NCI-H1417 (cell line): ENCODE results near the gene MYL3.
"Not testable (repeated sequence)": the region's sequence is repeated elsewhere in the genome, so short reads cannot be mapped to it uniquely, and the experiment has no call there.

ENCODE experiments used
- DNase-seq, 3 experiments: peaks; one replicate each; lab custom pipeline; 2025; lab: John Stamatoyannopoulos, UW

The MYL3 gene

DNA sequence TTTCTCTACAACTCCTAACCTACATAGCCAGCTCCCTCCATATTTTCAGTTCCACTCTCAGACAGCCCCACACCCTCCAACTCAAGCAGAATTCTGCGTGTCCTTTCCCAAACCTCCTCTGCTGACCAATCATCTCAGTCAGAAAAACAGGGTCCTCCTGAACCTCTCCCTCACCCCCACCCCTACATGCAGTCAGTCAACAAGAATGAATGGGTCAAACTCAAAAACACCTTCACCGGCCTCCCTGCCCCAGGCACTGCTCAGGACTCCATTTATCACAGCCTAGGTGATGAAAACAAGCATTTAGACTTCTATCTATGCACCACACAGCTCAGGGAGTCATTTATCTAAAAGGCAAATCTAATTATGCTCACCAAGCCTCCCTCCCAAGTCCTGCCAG is 32.4 kb downstream of the MYL3 start:
- no peak for DNase-seq

DNA sequence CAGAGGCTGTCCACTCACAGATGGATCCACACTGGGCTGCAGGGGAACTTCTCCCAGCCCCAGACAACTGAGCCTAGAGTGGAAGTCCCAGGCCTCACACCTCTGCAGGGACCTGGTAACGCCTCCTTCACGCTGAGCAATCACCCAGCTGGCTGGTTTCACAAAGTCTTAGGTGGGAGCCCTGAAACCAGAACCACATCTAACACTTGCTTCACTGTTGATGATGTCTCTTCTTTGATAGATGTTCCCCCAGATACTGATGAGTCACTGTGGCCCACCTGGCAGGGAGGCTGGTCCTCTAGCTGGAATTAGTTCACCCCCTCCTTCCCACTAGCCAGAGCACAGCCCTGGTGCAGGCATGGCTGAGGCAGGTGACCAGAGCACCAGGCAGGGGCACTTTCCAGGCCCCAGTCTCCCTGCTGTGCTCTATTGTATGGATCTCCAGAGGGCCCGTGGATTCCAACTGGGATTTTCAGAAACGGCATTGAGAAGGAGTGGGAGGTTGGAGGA is 33.5 kb downstream of the MYL3 start:
- peak in 1 of 3 experiments; percentile 1 for DNase-seq

DNA sequence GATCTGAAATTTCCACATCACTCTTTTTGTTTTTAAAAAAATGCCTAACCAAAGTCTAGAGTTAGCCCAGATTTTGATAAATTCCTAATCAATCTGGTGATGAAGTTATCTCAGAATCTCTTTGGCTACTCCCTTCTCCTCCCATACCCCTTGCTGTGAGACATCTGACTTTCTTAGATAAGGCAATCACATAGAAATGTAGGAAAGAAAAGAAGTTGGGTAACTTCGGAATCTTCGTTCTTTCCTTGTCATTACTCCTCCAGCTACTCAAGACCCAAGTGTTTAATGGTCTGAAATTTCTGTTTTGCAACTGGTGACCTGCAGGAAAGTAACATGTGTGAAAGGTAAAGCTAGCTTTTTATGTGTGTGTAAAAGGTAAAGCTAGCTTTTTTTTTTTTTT is 37.8 kb downstream of the MYL3 start:
- DNase-seq: no peak

DNA sequence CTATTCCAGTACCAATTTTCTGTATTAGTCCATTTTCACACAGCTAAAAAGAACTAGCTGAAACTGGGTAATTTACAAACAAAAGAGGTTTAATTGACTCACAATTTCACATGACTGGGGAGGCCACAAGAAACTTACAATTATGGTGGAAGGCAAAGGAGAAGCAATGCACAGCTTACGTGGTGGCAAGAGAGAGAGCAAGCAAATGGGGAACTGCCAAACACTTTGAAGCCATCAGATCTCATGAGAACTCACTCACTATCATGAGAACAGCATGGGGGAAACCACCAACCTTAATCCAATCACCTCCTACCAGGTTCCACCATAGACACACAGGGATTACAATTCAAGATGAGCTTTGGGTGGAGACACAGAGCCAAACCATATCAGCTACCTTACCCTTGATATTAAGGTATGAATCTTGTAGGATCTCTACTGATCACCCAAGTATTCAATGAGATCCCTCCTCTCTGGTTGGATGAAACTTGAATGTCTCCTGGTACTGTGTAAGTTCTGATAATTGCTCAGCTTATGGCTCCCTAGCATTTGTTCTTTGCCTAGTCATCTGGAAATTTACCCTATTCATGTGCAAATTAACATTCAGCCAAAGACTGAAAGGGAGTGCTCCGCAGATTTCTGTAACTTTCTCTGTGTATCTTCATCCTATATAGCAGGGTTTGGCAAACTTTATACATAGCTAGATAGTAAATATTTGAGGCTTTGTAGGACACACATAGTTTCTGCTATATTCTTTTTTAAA is 38.9 kb downstream of the MYL3 start:
- no peak for DNase-seq

DNA sequence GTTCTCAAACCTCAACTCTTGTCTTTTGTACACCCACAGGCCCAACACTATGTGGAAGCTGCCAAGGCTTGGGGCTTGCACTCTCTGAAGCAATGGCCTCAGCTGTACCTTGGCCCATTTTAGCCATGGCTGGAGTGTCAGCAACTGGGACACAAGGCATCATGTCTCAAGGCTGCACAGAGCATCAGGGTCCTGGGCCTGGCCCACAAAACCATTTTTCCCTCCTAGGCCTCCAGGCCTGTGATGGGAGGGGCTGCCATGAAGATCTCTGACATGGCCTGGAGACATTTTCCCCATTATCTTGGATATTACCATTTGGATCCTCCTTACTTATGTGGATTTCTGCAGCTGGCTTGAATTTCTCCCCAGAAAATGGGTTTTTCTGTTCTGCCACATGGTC is 39.9 kb downstream of the MYL3 start:
- not testable (repeated sequence) for DNase-seq

DNA sequence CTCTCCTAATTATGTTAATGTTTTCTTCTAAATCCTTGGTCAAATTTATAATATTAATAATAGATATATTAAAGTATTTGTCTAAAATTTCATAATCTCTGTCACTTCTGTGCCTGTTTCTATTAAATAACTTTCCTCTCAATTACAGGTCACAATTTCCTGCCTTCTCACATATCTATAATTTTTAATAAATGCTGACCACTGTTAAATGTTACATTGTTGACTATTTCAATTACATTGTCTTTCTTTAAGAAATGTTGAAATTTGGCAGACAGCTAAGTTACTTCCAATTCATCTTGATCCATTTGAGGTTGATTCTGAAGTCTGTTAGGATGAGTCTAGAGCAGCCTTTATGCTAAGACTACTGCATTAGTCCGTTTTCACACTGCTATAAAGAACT is 41.7 kb downstream of the MYL3 start:
- DNase-seq: no peak

DNA sequence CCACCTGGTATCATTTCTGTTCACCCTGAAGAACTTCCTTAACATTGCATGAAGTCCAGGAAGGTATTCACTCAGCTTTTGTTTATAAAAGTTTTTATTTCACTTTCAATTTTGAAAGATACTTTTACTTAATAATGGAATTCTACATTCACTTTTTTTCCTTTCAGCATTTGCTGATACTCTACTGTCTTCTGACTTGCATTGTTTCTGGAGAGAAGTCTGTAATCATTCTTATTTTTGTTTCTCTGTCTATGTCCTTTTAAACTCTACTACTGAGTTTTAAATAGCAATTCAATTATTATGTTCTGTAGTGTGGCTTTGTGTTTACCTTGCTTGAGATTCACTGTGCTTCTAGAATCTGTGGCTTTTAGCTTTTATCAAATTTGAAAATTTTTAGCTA is 42.4 kb downstream of the MYL3 start:
- no peak for DNase-seq

DNA sequence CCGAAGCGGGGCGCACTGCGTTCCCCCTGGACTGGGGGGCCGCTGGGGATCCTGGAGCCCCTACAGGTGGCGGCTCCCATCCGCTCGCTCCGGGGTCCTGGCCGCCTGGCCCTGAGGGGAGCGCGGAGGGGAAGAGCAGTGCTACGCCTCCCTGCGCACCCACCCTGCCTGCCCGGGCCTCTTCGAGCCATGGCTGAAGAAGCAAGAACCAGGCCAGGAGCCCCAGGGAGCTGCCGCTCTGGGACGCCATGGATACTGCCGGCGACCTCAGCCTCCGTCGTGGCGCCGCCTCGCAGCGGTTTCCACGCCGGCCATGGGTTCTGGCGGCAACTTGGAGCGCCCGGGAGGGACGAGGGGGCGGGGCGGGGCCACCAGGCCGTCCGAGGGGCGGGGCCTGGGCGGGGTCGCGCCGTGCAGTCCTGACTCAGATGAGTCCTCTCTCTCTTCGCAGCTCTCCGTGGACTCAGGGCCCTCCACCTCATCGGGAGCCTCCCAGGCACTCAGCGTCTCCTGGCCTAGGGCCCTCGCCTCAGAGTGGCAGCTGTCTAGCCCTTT is 50.9 kb downstream of the MYL3 start:
- DNase-seq: peak in 1 of 3 experiments; percentile 17

DNA sequence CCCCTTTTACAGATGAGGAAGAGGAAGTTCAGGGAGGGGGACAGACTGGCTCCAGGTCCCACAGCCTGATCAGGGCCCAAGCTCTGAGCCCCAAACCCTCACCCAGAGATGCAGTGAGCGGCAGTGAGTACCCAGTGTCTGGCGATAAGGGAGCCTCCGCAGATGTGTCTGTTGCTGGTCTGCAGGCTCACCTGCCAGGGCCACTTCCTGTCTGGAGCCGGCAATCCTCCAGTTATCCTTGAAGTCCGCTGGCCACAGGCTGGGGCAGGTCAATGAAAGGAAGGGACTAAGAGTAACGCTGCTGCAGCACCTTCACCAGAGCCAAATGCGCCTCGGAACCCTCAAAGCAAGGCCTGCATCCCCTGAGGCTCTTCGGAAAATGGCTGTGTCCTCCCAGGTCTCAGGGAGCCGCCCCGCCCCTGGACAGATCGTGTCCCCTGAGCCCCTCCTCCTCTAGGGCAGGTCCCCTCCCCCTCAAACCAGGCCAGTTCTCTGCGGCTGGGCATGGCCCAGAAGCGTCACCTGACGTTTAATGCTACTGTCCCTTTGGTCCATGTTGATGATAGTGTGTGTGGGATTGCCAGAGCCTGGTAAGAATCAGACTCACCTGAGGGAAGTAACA is 51.5 kb downstream of the MYL3 start:
- no peak for DNase-seq

DNA sequence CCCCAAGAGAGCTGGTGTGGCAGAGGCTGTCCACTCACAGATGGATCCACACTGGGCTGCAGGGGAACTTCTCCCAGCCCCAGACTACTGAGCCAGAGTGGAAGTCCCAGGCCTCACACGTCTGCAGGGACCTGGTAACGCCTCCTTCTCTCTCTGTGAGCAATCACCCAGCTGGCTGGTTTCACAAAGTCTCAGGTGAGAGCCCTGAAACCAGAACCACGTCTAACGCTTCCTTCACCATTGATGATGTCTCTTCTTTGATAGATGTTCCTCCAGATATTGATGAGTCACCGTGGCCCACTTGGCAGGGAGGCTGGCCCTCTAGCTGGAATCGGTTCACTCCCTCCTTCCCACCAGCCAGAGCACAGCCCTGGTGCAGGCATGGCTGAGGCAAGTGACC is 54.5 kb downstream of the MYL3 start:
- DNase-seq: not testable (repeated sequence)
